Amniotic epithelial cell (primary cell): ENCODE results near the gene SLC7A1.

ENCODE experiments used
- DNase-seq: peaks from one replicate; pipeline ENCODE4 v3.0.0-alpha.2; 2010; ENCODE audit warnings: low read depth

Gene SLC7A1

GRCh38 chr13:29489650-29490560 lies 105.6 kb downstream of the SLC7A1 start:
- DNase-seq: no peak

GRCh38 chr13:29487466-29488454 lies 107.7 kb downstream of the SLC7A1 start:
- DNase-seq: no peak

GRCh38 chr13:29486551-29486950 lies 108.9 kb downstream of the SLC7A1 start:
- no peak for DNase-seq

GRCh38 chr13:29484796-29485195 lies 110.7 kb downstream of the SLC7A1 start:
- no peak for DNase-seq

- DNase-seq: no peak
Measured at GRCh38 chr13:29484236-29484635, 111.3 kb downstream of the SLC7A1 start.

GRCh38 chr13:29483623-29484022 lies 111.9 kb downstream of the SLC7A1 start:
- DNase-seq: no peak

- DNase-seq: no peak
Measured at GRCh38 chr13:29483211-29483610, 112.3 kb downstream of the SLC7A1 start.

GRCh38 chr13:29482504-29482903 lies 113.0 kb downstream of the SLC7A1 start:
- DNase-seq: no peak

GRCh38 chr13:29481603-29482002 lies 113.9 kb downstream of the SLC7A1 start:
- DNase-seq: no peak

- no peak for DNase-seq
Measured at GRCh38 chr13:29480893-29481525, 114.5 kb downstream of the SLC7A1 start.

- DNase-seq: no peak
Measured at GRCh38 chr13:29479716-29480492, 115.6 kb downstream of the SLC7A1 start.

GRCh38 chr13:29476046-29476445 lies 119.4 kb downstream of the SLC7A1 start:
- peak; percentile 27 for DNase-seq

- peak; percentile 97 for DNase-seq
Measured at GRCh38 chr13:29474991-29475390, 120.5 kb downstream of the SLC7A1 start.

GRCh38 chr13:29473166-29473565 lies 122.3 kb downstream of the SLC7A1 start:
- DNase-seq: no peak

GRCh38 chr13:29472332-29472961 lies 123.0 kb downstream of the SLC7A1 start:
- DNase-seq: peak; percentile 61

GRCh38 chr13:29471551-29471950 lies 123.9 kb downstream of the SLC7A1 start:
- DNase-seq: no peak

- peak; percentile 54 for DNase-seq
Measured at GRCh38 chr13:29465741-29466293, 129.7 kb downstream of the SLC7A1 start.

- DNase-seq: no peak
Measured at GRCh38 chr13:29464105-29464679, 131.3 kb downstream of the SLC7A1 start.

GRCh38 chr13:29459813-29460355 lies 135.6 kb downstream of the SLC7A1 start:
- no peak for DNase-seq
